ENCODE measurements around the gene MGMT.

The MGMT gene

GRCh38 chr10:129697463-129698247 lies 230.6 kb downstream of the MGMT start:
- DNase-seq: no peak

- DNase-seq: no peak
Observed at GRCh38 chr10:129699722-129700340, 232.8 kb downstream of the MGMT start.

GRCh38 chr10:129702605-129703004 lies 235.6 kb downstream of the MGMT start:
- no peak for DNase-seq

GRCh38 chr10:129703287-129704137 lies 236.5 kb downstream of the MGMT start:
- no peak for DNase-seq

- no peak for DNase-seq
Observed at GRCh38 chr10:129704225-129704624, 237.2 kb downstream of the MGMT start.

GRCh38 chr10:129704786-129705525 lies 237.9 kb downstream of the MGMT start:
- DNase-seq: no peak

- DNase-seq: no peak
Observed at GRCh38 chr10:129705676-129706075, 238.6 kb downstream of the MGMT start.

- DNase-seq: no peak
Observed at GRCh38 chr10:129706081-129706480, 239.0 kb downstream of the MGMT start.

- DNase-seq: no peak
Observed at GRCh38 chr10:129706523-129706922, 239.5 kb downstream of the MGMT start.

- DNase-seq: no peak
Observed at GRCh38 chr10:129707406-129708388, 240.7 kb downstream of the MGMT start.

- no peak for DNase-seq
Observed at GRCh38 chr10:129709101-129709500, 242.1 kb downstream of the MGMT start.

- DNase-seq: no peak
Observed at GRCh38 chr10:129709627-129710509, 242.8 kb downstream of the MGMT start.

- no peak for DNase-seq
Observed at GRCh38 chr10:129710510-129710847, 243.4 kb downstream of the MGMT start.

GRCh38 chr10:129711291-129711690 lies 244.2 kb downstream of the MGMT start:
- DNase-seq: no peak

- no peak for DNase-seq
Observed at GRCh38 chr10:129712000-129712399, 245.0 kb downstream of the MGMT start.

GRCh38 chr10:129713659-129714265 lies 246.7 kb downstream of the MGMT start:
- DNase-seq: no peak

GRCh38 chr10:129715805-129716204 lies 248.8 kb downstream of the MGMT start:
- no peak for DNase-seq

GRCh38 chr10:129716211-129716681 lies 249.2 kb downstream of the MGMT start:
- DNase-seq: no peak

GRCh38 chr10:129716881-129717280 lies 249.8 kb downstream of the MGMT start:
- no peak for DNase-seq

Data from CD4-positive, alpha-beta T cell treated with Interleukin-15 for 1 hour (primary cell).